GM13977 (cell line): ENCODE data around the gene ACSF3.
A peak's percentile ranks its signal among the peaks of the same experiment; 100 is the strongest.

Experiments used
- DNase-seq: peaks from one replicate; pipeline ENCODE4 v3.0.0; 2012; ENCODE audit warnings: low spot score
- in situ Hi-C: fragments of 300-500 bp; cut with MboI; formaldehyde crosslinking; loops from one replicate; pipeline ENCODE4 v1.12.0; 2022; ENCODE audit warnings: low sequenced_read_pairs, low pct_unique_long_range_greater_than_20kb, mixed read lengths, inconsistent platforms; ENCODE audit not compliant: unreplicated experiment
- TF ChIP-seq, protein P1 (sequence below): IDR thresholded peaks from 2 replicates; pipeline ENCODE4 v1.5.1; 2012; ENCODE audit warnings: mild to moderate bottlenecking, control low read depth; ENCODE audit not compliant: insufficient read depth; ENCODE audit errors: extremely low read depth, missing control alignments

The ACSF3 gene

DNA sequence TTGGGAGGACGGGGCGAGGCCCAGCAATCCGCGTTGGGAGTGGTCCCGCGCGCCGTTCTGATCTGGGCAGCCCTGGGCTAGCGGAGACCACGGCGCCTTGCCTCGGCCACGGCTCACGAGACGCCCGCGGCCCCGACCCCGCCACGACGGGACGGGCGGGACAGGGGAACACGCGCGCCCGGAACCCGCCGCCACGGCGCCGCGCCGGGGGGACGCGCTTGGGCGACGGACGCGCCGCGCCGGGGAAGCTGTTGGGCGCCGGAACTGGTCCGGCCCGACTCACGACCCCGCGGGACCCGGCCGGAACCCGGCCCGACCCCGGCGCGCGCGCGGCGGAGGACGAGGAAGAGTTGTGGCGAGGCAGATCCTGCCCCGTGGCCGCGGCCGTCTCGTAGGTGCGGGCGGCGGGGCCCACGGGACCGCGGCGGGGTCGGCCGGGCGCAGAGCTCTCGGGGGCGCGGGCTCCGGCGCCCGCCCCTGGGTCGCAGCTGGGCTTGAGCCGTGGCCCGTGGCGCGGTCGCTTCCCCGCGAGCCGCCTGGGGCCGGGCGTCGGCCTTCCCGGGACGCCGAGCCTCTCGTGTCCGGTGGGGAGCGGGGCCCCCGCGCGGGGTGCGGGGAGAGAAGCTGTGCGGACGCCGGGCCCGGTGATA lies at the start of gene ACSF3:
Gene ACSF3 (plus strand): TSS at position 251 of the 650 bp plus-strand sequence. CDS start 6,830 bp downstream, outside the sequence.
- peak; percentile 95 for DNase-seq
- TF ChIP-seq, protein P1, sequence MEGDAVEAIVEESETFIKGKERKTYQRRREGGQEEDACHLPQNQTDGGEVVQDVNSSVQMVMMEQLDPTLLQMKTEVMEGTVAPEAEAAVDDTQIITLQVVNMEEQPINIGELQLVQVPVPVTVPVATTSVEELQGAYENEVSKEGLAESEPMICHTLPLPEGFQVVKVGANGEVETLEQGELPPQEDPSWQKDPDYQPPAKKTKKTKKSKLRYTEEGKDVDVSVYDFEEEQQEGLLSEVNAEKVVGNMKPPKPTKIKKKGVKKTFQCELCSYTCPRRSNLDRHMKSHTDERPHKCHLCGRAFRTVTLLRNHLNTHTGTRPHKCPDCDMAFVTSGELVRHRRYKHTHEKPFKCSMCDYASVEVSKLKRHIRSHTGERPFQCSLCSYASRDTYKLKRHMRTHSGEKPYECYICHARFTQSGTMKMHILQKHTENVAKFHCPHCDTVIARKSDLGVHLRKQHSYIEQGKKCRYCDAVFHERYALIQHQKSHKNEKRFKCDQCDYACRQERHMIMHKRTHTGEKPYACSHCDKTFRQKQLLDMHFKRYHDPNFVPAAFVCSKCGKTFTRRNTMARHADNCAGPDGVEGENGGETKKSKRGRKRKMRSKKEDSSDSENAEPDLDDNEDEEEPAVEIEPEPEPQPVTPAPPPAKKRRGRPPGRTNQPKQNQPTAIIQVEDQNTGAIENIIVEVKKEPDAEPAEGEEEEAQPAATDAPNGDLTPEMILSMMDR = no peak
- in situ Hi-C loops = no loop called here

DNA sequence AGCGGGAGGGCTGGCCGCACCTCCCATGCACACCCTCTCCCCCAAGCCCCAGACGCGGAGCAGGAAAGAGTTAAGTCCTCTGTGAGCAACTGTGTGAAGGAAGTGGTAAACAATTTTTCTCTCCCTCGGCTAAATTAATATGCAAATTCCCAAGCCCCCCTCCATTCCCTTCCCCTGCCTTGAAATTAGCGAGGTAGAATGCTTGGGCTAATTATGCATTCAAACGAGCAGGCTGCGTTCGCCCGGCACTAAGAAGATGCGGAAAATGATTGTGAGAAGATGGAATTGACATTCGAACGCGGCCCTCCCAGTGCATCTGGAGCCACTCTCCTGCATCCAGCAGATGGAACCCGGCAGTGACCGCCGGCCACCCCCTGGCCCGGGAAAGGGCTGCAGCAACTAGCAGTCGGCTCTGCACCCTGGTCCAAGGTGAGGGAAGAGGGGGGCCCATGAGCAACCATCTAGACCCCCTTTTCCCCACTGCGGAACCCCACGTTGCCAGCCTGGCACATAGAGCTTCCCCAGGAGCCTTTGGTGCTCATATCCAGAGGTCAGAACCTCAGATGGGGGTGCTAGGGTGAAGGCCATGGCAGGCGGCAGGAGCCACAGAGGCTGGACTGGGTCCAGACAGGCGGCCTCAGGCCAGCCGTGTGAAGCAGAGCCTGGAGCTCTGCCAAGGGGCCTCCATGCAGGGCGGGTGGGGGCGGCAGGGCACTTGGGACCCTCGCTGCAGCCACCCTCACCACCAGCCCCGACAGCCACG lies 49.1 kb upstream of the ACSF3 start:
- no peak for DNase-seq
- in situ Hi-C loops = no loop called here
- TF ChIP-seq, protein P1 = no peak

DNA sequence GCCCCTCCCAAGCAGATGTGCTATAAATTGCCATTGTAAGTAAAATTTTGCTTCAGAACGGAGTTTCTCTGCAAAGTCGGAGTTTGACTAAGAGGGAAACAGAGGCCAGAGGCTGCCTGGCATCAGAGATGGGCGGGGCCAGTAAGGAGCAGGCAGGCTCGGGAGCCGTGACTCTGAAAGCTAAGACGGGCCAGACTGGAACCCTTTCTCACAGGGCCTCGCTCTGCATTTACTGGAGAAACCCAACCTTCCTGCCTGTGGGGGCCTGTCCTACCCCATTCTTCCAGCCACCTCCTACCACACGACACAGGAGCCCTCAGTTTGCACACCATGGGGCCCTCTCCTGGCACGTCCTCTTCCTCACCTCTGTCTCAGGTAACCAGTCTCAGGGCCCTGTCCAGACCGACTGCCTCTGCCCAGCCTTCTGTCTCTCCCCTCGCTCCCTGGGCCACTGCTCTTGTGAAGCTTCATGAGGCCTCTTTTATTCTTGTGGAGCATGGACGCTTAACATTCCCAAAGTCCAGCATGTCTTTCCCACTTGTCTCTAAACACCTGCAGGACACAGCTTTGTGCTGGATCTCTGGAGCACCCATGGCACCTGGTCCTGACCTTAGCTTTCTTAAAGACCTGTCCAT lies 48.4 kb upstream of the ACSF3 start:
- TF ChIP-seq, protein P1 = no peak
- no peak for DNase-seq
- in situ Hi-C loops = no loop called here

DNA sequence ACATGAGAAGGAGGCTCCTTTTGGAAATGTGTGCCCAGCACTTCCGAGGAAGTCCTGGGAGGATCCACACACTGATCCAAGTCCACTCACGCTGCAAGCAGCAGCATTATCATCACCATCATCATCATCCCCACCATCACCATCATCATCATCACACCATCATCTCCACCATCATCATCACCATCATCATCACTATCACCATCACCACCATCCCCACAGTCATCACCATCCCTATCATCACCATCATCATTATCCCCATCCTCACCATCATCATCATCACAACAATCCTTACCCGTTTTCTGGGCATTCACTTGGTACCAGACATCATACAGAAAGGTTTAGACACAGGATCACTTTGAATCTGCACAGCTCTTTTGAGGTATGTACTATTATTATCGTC lies 47.8 kb upstream of the ACSF3 start:
- no peak for DNase-seq
- TF ChIP-seq, protein P1 = no peak
- in situ Hi-C loops = no loop called here

DNA sequence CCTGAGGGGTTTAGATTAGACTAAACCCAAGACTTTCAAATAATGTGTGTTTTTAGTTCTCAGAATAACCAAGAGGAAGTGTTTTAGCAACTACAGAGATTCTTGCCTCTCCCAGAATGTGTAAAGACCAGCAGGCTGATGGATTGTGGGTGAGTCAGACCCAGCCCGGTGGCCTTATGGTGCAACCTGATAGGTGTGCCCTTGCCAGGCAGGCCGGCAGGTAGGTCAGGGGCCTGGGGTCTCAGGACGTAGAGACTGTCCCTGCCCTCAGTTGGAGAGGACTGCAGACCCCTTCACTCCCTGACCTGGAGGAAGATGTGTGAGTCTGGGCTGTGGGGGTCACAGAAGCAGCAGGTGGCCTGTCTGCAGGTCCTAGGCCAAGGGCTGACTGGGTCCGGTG lies 47.2 kb upstream of the ACSF3 start:
- in situ Hi-C loops = no loop called here
- TF ChIP-seq, protein P1 = no peak
- no peak for DNase-seq

DNA sequence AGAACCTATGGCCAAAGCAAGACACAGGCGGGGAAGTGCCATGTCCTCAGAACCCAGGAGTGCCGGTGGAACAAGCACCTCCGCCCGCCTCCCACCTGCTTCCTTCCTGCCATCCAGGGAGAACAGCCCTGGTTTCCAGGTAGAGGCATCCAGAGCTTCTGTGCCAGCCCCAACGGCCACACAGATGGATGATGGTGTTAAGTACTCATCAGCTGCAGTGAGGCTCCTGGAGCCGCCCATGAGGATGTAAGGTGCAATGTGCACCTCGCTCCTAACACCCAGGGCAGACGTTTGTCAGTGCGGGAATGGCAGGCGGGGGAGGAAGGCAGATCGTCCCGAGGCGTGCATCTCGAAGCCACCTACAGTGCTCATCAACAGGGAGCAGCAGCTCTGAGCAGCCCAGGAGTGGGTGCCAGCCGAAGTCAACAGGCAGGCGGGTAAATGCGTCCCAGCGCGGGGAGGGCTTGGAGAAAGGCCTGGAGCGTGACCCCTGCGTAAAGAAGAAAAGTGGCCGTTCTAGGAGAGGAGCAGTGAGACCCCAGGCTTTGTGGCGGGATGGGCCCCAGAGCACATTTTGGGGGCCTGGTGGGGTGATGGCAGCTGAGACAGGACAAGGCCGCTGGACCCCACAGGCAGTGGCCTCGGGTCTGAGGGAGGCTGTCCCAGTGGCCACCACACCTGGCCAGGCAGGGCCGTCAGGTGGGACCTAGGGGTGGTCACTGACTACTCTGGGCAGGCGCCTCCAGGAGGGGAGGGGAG lies 46.1 kb upstream of the ACSF3 start:
- in situ Hi-C loops = no loop called here
- TF ChIP-seq, protein P1 = no peak
- DNase-seq = no peak
